MM.1S (cell line): ENCODE data around the gene NOS3.

Experiments
- DNase-seq: peaks from one replicate; pipeline ENCODE4 v3.0.0-alpha.2; 2015
- H2AFZ ChIP-seq: fragments of 300-600 bp; sonication (generic); 2 replicates; pipeline ENCODE4 v1.6.0; 2016; ENCODE audit warnings: antibody characterized with exemption, low read length
- H3F3A ChIP-seq: fragments of 300-600 bp; sonication (generic); 2 replicates; pipeline ENCODE4 v1.6.1; 2016; ENCODE audit warnings: mild to moderate bottlenecking, antibody characterized with exemption, low read length, moderate library complexity, mixed read lengths; ENCODE audit not compliant: insufficient read depth
- H3K27ac ChIP-seq: fragments of 300-600 bp; sonication (generic); 2 replicates; pipeline ENCODE4 v1.5.1; 2016; ENCODE audit warnings: mild to moderate bottlenecking, low read length
- H3K27me3 ChIP-seq: fragments of 300-600 bp; sonication (generic); replicated peaks from 2 replicates; pipeline ENCODE4 v1.6.0; 2016; ENCODE audit warnings: low read length; ENCODE audit not compliant: insufficient read depth
- H3K36me3 ChIP-seq: fragments of 300-600 bp; sonication (generic); replicated peaks from 2 replicates; pipeline ENCODE4 v1.6.1; 2016; ENCODE audit warnings: mild to moderate bottlenecking, low read length, mixed read lengths; ENCODE audit not compliant: insufficient read depth
- H3K4me1 ChIP-seq: fragments of 300-600 bp; sonication (generic); 2 replicates; pipeline ENCODE4 v1.6.1; 2016; ENCODE audit warnings: low read length, mixed read lengths
- H3K4me2 ChIP-seq: fragments of 300-600 bp; sonication (generic); 2 replicates; pipeline ENCODE4 v1.6.0; 2016; ENCODE audit warnings: low read depth, low read length
- H3K4me3 ChIP-seq: fragments of 300-600 bp; sonication (generic); 2 replicates; pipeline ENCODE4 v1.5.1; 2016; ENCODE audit warnings: low read length, mixed read lengths
- H3K79me2 ChIP-seq: fragments of 300-600 bp; sonication (generic); 2 replicates; pipeline ENCODE4 v1.6.1; 2016; ENCODE audit warnings: mixed run types, low read length, mixed read lengths
- H3K9ac ChIP-seq: fragments of 300-600 bp; sonication (generic); 2 replicates; pipeline ENCODE4 v1.6.1; 2016; ENCODE audit warnings: low read length, mixed read lengths
- H3K9me2 ChIP-seq: fragments of 300-600 bp; sonication (generic); replicated peaks from 2 replicates; pipeline ENCODE4 v1.6.1; 2016; ENCODE audit warnings: mild to moderate bottlenecking, low read length, mixed read lengths; ENCODE audit not compliant: insufficient read depth
- H3K9me3 ChIP-seq: fragments of 300-600 bp; sonication (generic); replicated peaks from 2 replicates; pipeline ENCODE4 v1.6.1; 2016; ENCODE audit warnings: mild to moderate bottlenecking, low read length, mixed read lengths; ENCODE audit not compliant: insufficient read depth
- H4K20me1 ChIP-seq: fragments of 300-600 bp; sonication (generic); 2 replicates; pipeline ENCODE4 v1.6.1; 2016; ENCODE audit warnings: mild to moderate bottlenecking, low read length, moderate library complexity, mixed read lengths; ENCODE audit not compliant: insufficient read depth
- CTCF ChIP-seq: fragments of 300-600 bp; sonication (generic); IDR thresholded peaks from 2 replicates; pipeline ENCODE4 v1.5.1; 2016; ENCODE audit warnings: antibody characterized with exemption, low read length, mixed read lengths
- EZH2 ChIP-seq: fragments of 300-600 bp; sonication (generic); optimal IDR thresholded peaks from 2 replicates; pipeline ENCODE3; 2017; ENCODE audit warnings: low read depth, mild to moderate bottlenecking, antibody characterized with exemption, low read length, mixed read lengths
- EZH2phosphoT487 ChIP-seq: fragments of 300-600 bp; sonication (generic); IDR thresholded peaks from 2 replicates; pipeline ENCODE4 v1.6.1; 2018; ENCODE audit warnings: antibody characterized with exemption, low read length

Gene NOS3

GRCh38 chr7:150997075-150997511 lies 6.3 kb downstream of the NOS3 start:
- Histone ChIP-seq H3K4me3 (no peak overlapping the region), H3K27me3 (peaks cover 15% of the 10 kb centered on the region), H3F3A (no peaks in the 10 kb centered on the region), H3K9me3 (no peaks in the 10 kb centered on the region), H3K36me3 (no peaks in the 10 kb centered on the region), H3K4me1 (no peaks in the 10 kb centered on the region), H2AFZ (no peak overlapping the region), H3K79me2 (no peaks in the 10 kb centered on the region), H3K9ac (no peak overlapping the region), H4K20me1 (no peaks in the 10 kb centered on the region), H3K9me2 (no peaks in the 10 kb centered on the region), H3K4me2 (no peak overlapping the region), H3K27ac (no peak overlapping the region)
- no peak for DNase-seq
- TF ChIP-seq EZH2 = no peak
- no peak for TF ChIP-seq CTCF
- no peak for TF ChIP-seq EZH2phosphoT487

- Histone ChIP-seq H3K4me3 (no peak overlapping the region), H3K4me2 (no peak overlapping the region)
Observed at GRCh38 chr7:150997817-150998216, 7.0 kb downstream of the NOS3 start.

GRCh38 chr7:150998341-150998740 lies 7.5 kb downstream of the NOS3 start:
- no peaks in the 10 kb centered on the region for H3K79me2 ChIP-seq
- TF ChIP-seq CTCF = no peak
- no peak overlapping the region for H3K27ac ChIP-seq
- DNase-seq = no peak
- H2AFZ ChIP-seq = no peak overlapping the region
- H3K27me3 ChIP-seq = peaks cover 15% of the 10 kb centered on the region
- H3K9ac ChIP-seq = no peak overlapping the region
- H3F3A ChIP-seq = no peaks in the 10 kb centered on the region
- H3K4me2 ChIP-seq = no peak overlapping the region
- H4K20me1 ChIP-seq = no peaks in the 10 kb centered on the region
- no peaks in the 10 kb centered on the region for H3K36me3 ChIP-seq
- no peak overlapping the region for H3K4me3 ChIP-seq
- no peaks in the 10 kb centered on the region for H3K4me1 ChIP-seq
- no peaks in the 10 kb centered on the region for H3K9me2 ChIP-seq
- H3K9me3 ChIP-seq = no peaks in the 10 kb centered on the region

More at GRCh38 chr7:150997817-150998216, 7.0 kb downstream of the NOS3 start:
- DNase-seq = no peak
- TF ChIP-seq CTCF = no peak
- TF ChIP-seq EZH2phosphoT487 = no peak
- no peak for TF ChIP-seq EZH2
- Histone ChIP-seq H3K9me3 (no peaks in the 10 kb centered on the region), H4K20me1 (no peaks in the 10 kb centered on the region), H3F3A (no peaks in the 10 kb centered on the region), H3K9me2 (no peaks in the 10 kb centered on the region), H3K4me1 (no peaks in the 10 kb centered on the region), H3K9ac (no peak overlapping the region), H3K36me3 (no peaks in the 10 kb centered on the region), H3K27me3 (peaks cover 15% of the 10 kb centered on the region), H3K27ac (no peak overlapping the region), H2AFZ (no peak overlapping the region), H3K79me2 (no peaks in the 10 kb centered on the region)
